ENCODE measurements around the gene DPEP2NB.

GRCh38 chr16:68013440-68013839, 2.3 kb downstream of the DPEP2NB start:
- no peak for TF ChIP-seq CTCF (IDR thresholded peaks at IDR 0.05 in 4 of 5, conservative IDR thresholded peaks at IDR 0.05 in 1 of 5)
- TF ChIP-seq POLR2A (IDR thresholded peaks at IDR 0.05): no peak
